HepG2 (cell line): ENCODE results near the gene CD37. TPM values are rescaled to one million over a fixed set of nuclear protein-coding genes. Genes with fewer than 3 reads are reported as not detected.

Experiments used
- ATAC-seq: fragments of 200-7000 bp; cut with Tn5 transposase; 3 replicates; pipeline ENCODE4 v1.9.1; 2020; ENCODE audit warnings: mild to moderate bottlenecking, moderate library complexity
- BruUV-seq: library from RNA; stranded (reverse); fragments of 400-500 nt; replicated peaks from 2 replicates; lab custom pipeline; 2021; lab: Mats Ljungman, UMichigan
- CTCF ChIA-PET: fragments of 300-600 bp; formaldehyde crosslinking; extraction: SDS; loops from one replicate; lab custom pipeline; 2021; ENCODE audit warnings: low total read pairs, inconsistent platforms, low intra/inter-chr PET ratio; lab: Yijun Ruan, JAX
- POLR2A ChIA-PET: fragments of 350-600 bp; sonication (Branson Sonifier 250); formaldehyde crosslinking; loops from one replicate; lab custom pipeline; 2020; ENCODE audit warnings: antibody characterized with exemption, inconsistent platforms; lab: Yijun Ruan, JAX
- DNase-seq: peaks from one replicate; pipeline ENCODE4 v3.0.0-alpha.2; 2015; ENCODE audit warnings: low spot score
- FAIRE-seq: peaks from 3 replicates; lab custom pipeline; 2011; peaks lifted over from hg19 to GRCh38; lab: Jason Lieb, UNC
- H2AFZ ChIP-seq: one replicate; pipeline ENCODE4 v1.6.1; 2011; ENCODE audit warnings: low read length, inconsistent platforms
- H3K27ac ChIP-seq: fragments of 300-600 bp; 3 replicates; pipeline ENCODE4 v1.8.0; 2011; ENCODE audit warnings: mixed run types, mild to moderate bottlenecking, mixed read lengths, low read length, inconsistent platforms; ENCODE audit not compliant: insufficient read depth; ENCODE audit errors: extremely low read length
- H3K27me3 ChIP-seq, 2 experiments: fragments of 200-600 bp in 1 of 2; 2 replicates in 1 of 2; 3 replicates in 1 of 2; pipeline versions ENCODE4 v1.6.0 to v1.8.0; 2011; ENCODE audit warnings: low read length in 2 of 2, mild to moderate bottlenecking in 2 of 2, moderate library complexity in 2 of 2, inconsistent platforms in 1 of 2; ENCODE audit not compliant: insufficient read depth in 2 of 2, control insufficient read depth in 1 of 2
- H3K36me3 ChIP-seq, 2 experiments: fragments of 200-600 bp in 1 of 2; replicated peaks in 1 of 2; 2 replicates in 1 of 2; 3 replicates in 1 of 2; pipeline versions ENCODE4 v1.5.1 to v1.8.0; 2011; ENCODE audit warnings: low read length in 2 of 2, inconsistent platforms in 1 of 2; ENCODE audit not compliant: insufficient read depth in 2 of 2, control insufficient read depth in 1 of 2
- H3K4me1 ChIP-seq: 2 replicates; pipeline ENCODE4 v1.5.1; 2012; ENCODE audit warnings: low read length, inconsistent platforms; ENCODE audit not compliant: insufficient read depth
- H3K4me2 ChIP-seq: 2 replicates; pipeline ENCODE4 v1.6.0; 2011; ENCODE audit warnings: low read depth, low read length, inconsistent platforms
- H3K4me3 ChIP-seq, 3 experiments: fragments of 200-600 bp in 1 of 3; sonication (generic), shearing (Covaris generic) in 1 of 3; replicated peaks in 1 of 3; 2 replicates each; pipeline ENCODE4 v1.5.1; 2011 to 2016; ENCODE audit warnings: low read length in 3 of 3, inconsistent platforms in 2 of 3, low read depth in 2 of 3, mild to moderate bottlenecking in 2 of 3, control low read depth in 1 of 3, mixed read lengths in 1 of 3; ENCODE audit not compliant: insufficient read depth in 1 of 3
- H3K79me2 ChIP-seq: one replicate; pipeline ENCODE4 v1.6.1; 2011; ENCODE audit warnings: low read length, inconsistent platforms; ENCODE audit not compliant: insufficient read depth
- H3K9ac ChIP-seq: 2 replicates; pipeline ENCODE4 v1.6.0; 2011; ENCODE audit warnings: mild to moderate bottlenecking, low read depth, low read length, inconsistent platforms; ENCODE audit not compliant: insufficient read depth
- H3K9me3 ChIP-seq: 2 replicates; pipeline ENCODE4 v1.5.1; 2012; ENCODE audit warnings: mild to moderate bottlenecking, low read length
- H4K20me1 ChIP-seq: 2 replicates; pipeline ENCODE4 v1.6.0; 2011; ENCODE audit warnings: inconsistent platforms, mild to moderate bottlenecking, low read length, moderate library complexity; ENCODE audit not compliant: insufficient read depth
- AGO2 ChIP-seq: fragments of 200-400 bp; formaldehyde crosslinking; optimal IDR thresholded peaks from 2 replicates; pipeline ENCODE3; 2017; ENCODE audit warnings: mild to moderate bottlenecking, low read depth, low read length, moderate library complexity
- ATF3 ChIP-seq: sonication (generic); formaldehyde crosslinking; IDR thresholded peaks from 2 replicates; pipeline ENCODE4 v1.4.0; 2020; ENCODE audit warnings: missing genetic modification reagents
- CAMTA2 ChIP-seq: sonication (generic); formaldehyde crosslinking; IDR thresholded peaks from 2 replicates; pipeline ENCODE4 v1.4.0; 2020; ENCODE audit warnings: mild to moderate bottlenecking, missing genetic modification reagents, borderline replicate concordance
- CREB1 ChIP-seq, 2 experiments: fragments of 450-650 bp in 1 of 2; IDR thresholded peaks; 2 replicates each; pipeline ENCODE4 v1.6.1; 2016 to 2017; ENCODE audit warnings: control low read depth in 1 of 2, mild to moderate bottlenecking in 1 of 2, missing compliant biosample characterization in 1 of 2, missing genetic modification characterization in 1 of 2
- GATAD2A ChIP-seq: IDR thresholded peaks from 2 replicates; pipeline ENCODE4 v1.6.1; 2016
- HMGXB3 ChIP-seq: sonication (generic); formaldehyde crosslinking; IDR thresholded peaks from 2 replicates; pipeline ENCODE4 v1.4.0; 2020; ENCODE audit warnings: missing genetic modification reagents, borderline replicate concordance
- HNRNPLL ChIP-seq: fragments of 200-400 bp; formaldehyde crosslinking; IDR thresholded peaks from 2 replicates; pipeline ENCODE4 v1.6.1; 2017; ENCODE audit warnings: mild to moderate bottlenecking, low read depth, low read length; ENCODE audit not compliant: poor library complexity, severe bottlenecking
- KDM5A ChIP-seq: fragments of 200-600 bp; sonication (generic); IDR thresholded peaks from 2 replicates; pipeline ENCODE4 v1.7.0; 2018; ENCODE audit warnings: antibody characterized with exemption, mild to moderate bottlenecking, low read length, borderline replicate concordance
- MAX ChIP-seq: IDR thresholded peaks from 2 replicates; pipeline ENCODE4 v1.6.1; 2012; ENCODE audit warnings: inconsistent platforms
- MXD3 ChIP-seq: IDR thresholded peaks from 2 replicates; pipeline ENCODE4 v1.6.1; 2016; ENCODE audit warnings: mild to moderate bottlenecking, missing biosample characterization, missing genetic modification reagents
- SAFB2 ChIP-seq: sonication (generic); formaldehyde crosslinking; IDR thresholded peaks from 2 replicates; pipeline ENCODE4 v1.5.1; 2020; ENCODE audit warnings: missing genetic modification reagents, low read depth, mild to moderate bottlenecking, borderline replicate concordance
- ZFP37 ChIP-seq: sonication (generic); formaldehyde crosslinking; IDR thresholded peaks from 2 replicates; pipeline ENCODE4 v1.4.0; 2020; ENCODE audit warnings: missing genetic modification reagents, borderline replicate concordance
- ZNF160 ChIP-seq: sonication (generic); formaldehyde crosslinking; IDR thresholded peaks from 2 replicates; pipeline ENCODE4 v1.8.0; 2022; ENCODE audit warnings: mild to moderate bottlenecking, inconsistent platforms, missing genetic modification reagents
- ZNF253 ChIP-seq: sonication (generic); formaldehyde crosslinking; IDR thresholded peaks from 2 replicates; pipeline ENCODE4 v1.8.0; 2022; ENCODE audit warnings: mild to moderate bottlenecking, missing genetic modification reagents, borderline replicate concordance
- ZNF446 ChIP-seq: sonication (generic); formaldehyde crosslinking; IDR thresholded peaks from 2 replicates; pipeline ENCODE4 v1.5.0; 2020; ENCODE audit warnings: mild to moderate bottlenecking, missing genetic modification reagents
- ZNF605 ChIP-seq: sonication (generic); formaldehyde crosslinking; IDR thresholded peaks from 2 replicates; pipeline ENCODE4 v1.8.0; 2022; ENCODE audit warnings: mild to moderate bottlenecking, missing genetic modification reagents
- ZNF777 ChIP-seq: sonication (generic); formaldehyde crosslinking; IDR thresholded peaks from 2 replicates; pipeline ENCODE4 v1.4.0; 2020; ENCODE audit warnings: missing genetic modification reagents
- WGBS: methylation state at CpG from one replicate; pipeline ENCODE4 v1.1.6; 2017; ENCODE audit warnings: low lambda C conversion rate; 5-methylcytosine and 5-hydroxymethylcytosine counted together
- in situ Hi-C: cut with HindIII; loops from 2 replicates; pipeline ENCODE4 v1.10.0; 2017; ENCODE audit warnings: low pct_unique_long_range_greater_than_20kb; ENCODE audit not compliant: extremely low pct_ligation_motif_present
- intact Hi-C: fragments of 100-400 bp; cut with micrococcal nuclease; formaldehyde crosslinking; loops from one replicate; pipeline ENCODE4 v1.10.0; 2022; ENCODE audit not compliant: unreplicated experiment
- polyA plus RNA-seq, 8 experiments: library from polyadenylated mRNA; depleted of rRNA in 3 of 8; stranded (reverse) in 7 of 8; unstranded in 1 of 8; fragments of >200 nt; fragmentation: Illumina TruSeq in 4 of 8; extraction: Trizol in 4 of 8; gene quantifications; 2 replicates each; pipeline versions ENCODE4 v1.2.1 to v1.2.3, GENCODE V29; 2011 to 2016; ENCODE audit warnings: low read depth in 4 of 8, missing spikeins in 1 of 8, mixed read lengths in 1 of 8; ENCODE audit not compliant: insufficient read depth in 1 of 8
- total RNA-seq, 5 experiments: library from RNA; depleted of rRNA; stranded (reverse); fragments of >200 nt; fragmentation: Illumina TruSeq; extraction: Trizol; gene quantifications; 2 replicates each; pipeline ENCODE4 v1.2.3, GENCODE V29; 2016; ENCODE audit warnings: low read depth in 1 of 5

The CD37 gene
- total and polyA plus RNA-seq, 2 of the 13 experiments (the other 11 are each of a cell fraction or from before 2014, with no cell fraction given) = not detected

GRCh38 chr19:49362048-49362928 is 27.1 kb downstream of the CD37 start, which contains the start of gene TEAD2 (continued):
- TF ChIP-seq HMGXB3 (CRISPR knock-in tag) (no peak), AGO2 (peak; percentile 63), HNRNPLL (peak; percentile 42), KDM5A (0 out of 2 replicates have a peak, but pooled peaks have one; percentile 6)
- TF ChIP-seq, all 625 proteins: peak for 19

GRCh38 chr19:49362929-49363267 is 27.7 kb downstream of the CD37 start:
- intact Hi-C loops (no loop called here), in situ Hi-C loops (no loop called here)
- Histone ChIP-seq H3K79me2 (no peaks in the 10 kb centered on the region), H3K27ac (no peak overlapping the region), H3K9ac (peak overlapping the region; percentile 80), H2AFZ (no peak overlapping the region), H3K4me2 (peak overlapping the region; percentile 98), H3K9me3 (no peaks in the 10 kb centered on the region), H3K4me3 (peak overlapping the region; percentile 67 to 88 (median 87)), H3K4me1 (peaks cover 24% of the 10 kb centered on the region), H3K27me3 (no peaks in the 10 kb centered on the region), H3K36me3 (peaks cover 1 to 4% of the 10 kb centered on the region in 2 experiments; a peak in 1 of 5 replicates), H4K20me1 (no peaks in the 10 kb centered on the region)
- CTCF ChIA-PET = no interaction called here
- no TSS peak for BruUV-seq
- 0% methylated on average over 14 of the region's 14 CpGs for WGBS
- POLR2A ChIA-PET = interaction anchor here (0.6 to 1.5 kb wide), 3 partner anchors 89 to 447 kb away, joined by 3 read pairs; partner anchors contain the start of gene PIH1D1
- DNase-seq (peak; percentile 24), FAIRE-seq (no peak), ATAC-seq (peak; percentile 20)
- TF ChIP-seq ZNF777 (CRISPR knock-in tag) = peak; percentile 43
- TF ChIP-seq MXD3 = 0 out of 2 replicates have a peak, but pooled peaks have one; percentile 16
- no peak for TF ChIP-seq ZNF160 (CRISPR knock-in tag)
- TF ChIP-seq ZFP37 (CRISPR knock-in tag) = no peak
- 0 out of 2 replicates have a peak, but pooled peaks have one; percentile 16 for TF ChIP-seq ZNF605 (CRISPR knock-in tag)
- no peak for TF ChIP-seq ATF3
- TF ChIP-seq ZNF446 (CRISPR knock-in tag) = no peak
- TF ChIP-seq ZNF253 = no peak
- no peak for TF ChIP-seq CAMTA2
- 0 out of 2 replicates have a peak, but pooled peaks have one; percentile 45 for TF ChIP-seq SAFB2
- TF ChIP-seq MAX = no peak
- peak; percentile 60; the same call in 1 of the 2 replicates for TF ChIP-seq CREB1 (IDR thresholded peaks at IDR 0.05)
- no peak for TF ChIP-seq CREB1 (CRISPR knock-in tag; IDR thresholded peaks at IDR 0.05)
- TF ChIP-seq GATAD2A (CRISPR knock-in tag) = no peak
